22Rv1 (cell line): ENCODE results near the gene DNAAF3.

Source experiments
- CTCF ChIP-seq: fragments of 450-650 bp; IDR thresholded peaks from 2 replicates; pipeline ENCODE4 v1.5.1; 2017; ENCODE audit warnings: mild to moderate bottlenecking
- ZFX ChIP-seq: fragments of 450-650 bp; IDR thresholded peaks from 2 replicates; pipeline ENCODE4 v1.6.1; 2017; ENCODE audit warnings: antibody characterized with exemption, borderline replicate concordance

GRCh38 chr19:55112777-55113569 lies 53.4 kb downstream of the DNAAF3 start:
- no peak for TF ChIP-seq CTCF
- no peak for TF ChIP-seq ZFX
